Activated naive CD4-positive, alpha-beta T cell treated with anti-CD3 and anti-CD28 coated beads for 36 hours (primary cell): Measurements from ENCODE around the gene OR1A2. TPM values are rescaled to one million over a fixed set of nuclear protein-coding genes. Genes with fewer than 3 reads are reported as not detected.
"Not testable (repeated sequence)": the region's sequence is repeated elsewhere in the genome, so short reads cannot be mapped to it uniquely, and the experiment has no call there.

ENCODE experiments used
- CTCF ChIA-PET: fragments of 350-600 bp; sonication (Branson Sonifier 250); formaldehyde crosslinking; loops from one replicate; lab custom pipeline; 2021; ENCODE audit warnings: antibody characterized with exemption; lab: Charles Lee
- DNase-seq: peaks from one replicate; pipeline ENCODE4 v3.0.0-alpha.2; 2020
- H3K27ac Mint-ChIP-seq: one replicate; pipeline ENCODE4 v1.8.0; 2021; ENCODE audit warnings: mild to moderate bottlenecking, mixed read lengths
- H3K27me3 Mint-ChIP-seq: one replicate; pipeline ENCODE4 v1.8.0; 2021; ENCODE audit warnings: low read depth, mixed read lengths
- H3K36me3 Mint-ChIP-seq: one replicate; pipeline ENCODE4 v1.8.0; 2021; ENCODE audit warnings: low read depth, mixed read lengths
- H3K4me1 Mint-ChIP-seq: one replicate; pipeline ENCODE4 v1.8.0; 2021; ENCODE audit warnings: low read depth, mixed read lengths
- H3K4me3 Mint-ChIP-seq: one replicate; pipeline ENCODE4 v1.8.0; 2021; ENCODE audit warnings: mild to moderate bottlenecking, moderate library complexity, mixed read lengths
- H3K9me3 Mint-ChIP-seq: one replicate; pipeline ENCODE4 v1.8.0; 2021; ENCODE audit warnings: mixed read lengths
- intact Hi-C: fragments of 100-400 bp; cut with micrococcal nuclease; formaldehyde crosslinking; loops from one replicate; pipeline ENCODE4 v1.15.1; 2023
- total RNA-seq, 2 experiments: library from RNA; stranded (reverse); gene quantifications; one replicate each; pipeline ENCODE4 v1.2.3, GENCODE V29; 2021

Gene OR1A2, protein sequence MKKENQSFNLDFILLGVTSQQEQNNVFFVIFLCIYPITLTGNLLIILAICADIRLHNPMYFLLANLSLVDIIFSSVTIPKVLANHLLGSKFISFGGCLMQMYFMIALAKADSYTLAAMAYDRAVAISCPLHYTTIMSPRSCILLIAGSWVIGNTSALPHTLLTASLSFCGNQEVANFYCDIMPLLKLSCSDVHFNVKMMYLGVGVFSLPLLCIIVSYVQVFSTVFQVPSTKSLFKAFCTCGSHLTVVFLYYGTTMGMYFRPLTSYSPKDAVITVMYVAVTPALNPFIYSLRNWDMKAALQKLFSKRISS
- not detected for total RNA-seq

DNA sequence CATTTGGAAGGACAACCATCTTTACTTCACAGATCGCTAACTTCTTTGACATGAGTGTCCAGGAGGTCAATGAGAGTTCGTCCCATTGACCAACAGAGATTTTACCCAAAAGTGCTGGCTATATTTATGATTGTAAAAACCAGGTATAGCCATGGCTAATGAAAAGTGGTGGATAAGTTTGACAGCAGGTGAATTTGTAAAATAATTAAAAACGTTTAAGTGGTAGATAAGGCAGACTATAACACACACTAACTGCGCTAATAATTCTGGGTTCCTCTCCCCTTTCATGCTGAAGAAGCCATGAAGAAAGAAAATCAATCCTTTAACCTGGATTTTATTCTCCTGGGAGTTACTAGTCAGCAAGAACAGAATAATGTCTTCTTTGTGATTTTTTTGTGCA, at the start of gene OR1A2:
TSS of gene OR1A2 (plus strand) at position 301 of the 400 bp plus-strand sequence. CDS start at position 301, 0 bp downstream.
- CTCF ChIA-PET: no interaction called here
- Mint-ChIP-seq H3K27ac (no peak within 1 kb of the TSS), H3K4me3 (no peak within 1 kb of the TSS)

DNA sequence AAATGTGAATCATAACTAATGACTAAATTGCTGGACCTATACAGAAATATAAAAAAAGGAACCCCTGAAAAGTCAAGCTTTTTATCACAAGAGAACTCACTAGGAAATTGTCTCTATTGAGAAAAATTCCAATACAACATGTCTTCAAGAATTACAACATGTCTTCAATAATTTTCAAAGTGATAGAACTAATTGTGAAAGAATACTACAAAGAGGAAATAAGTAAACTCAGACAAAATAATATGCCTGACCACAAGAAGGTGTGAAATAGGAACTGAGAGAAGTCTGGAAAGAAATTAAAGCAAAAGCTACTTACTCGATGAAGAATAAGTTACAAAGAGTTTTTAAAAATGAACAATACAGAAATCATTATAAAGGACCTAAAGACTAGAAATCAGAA, 40.1 kb upstream of the OR1A2 start:
- intact Hi-C loops: no loop called here
- no peak for DNase-seq
- peaks cover 12% of the 10 kb centered on the region for H3K27me3 Mint-ChIP-seq

More for the DNA sequence above, at the start of gene OR1A2:
- no peaks in the 10 kb centered on the region for H3K4me1 Mint-ChIP-seq
- intact Hi-C loops: no loop called here
- no peak for DNase-seq
- peaks cover 2% of the 10 kb centered on the region for H3K36me3 Mint-ChIP-seq
- peaks cover 6% of the 10 kb centered on the region for H3K9me3 Mint-ChIP-seq
- peaks cover 7% of the 10 kb centered on the region for H3K27me3 Mint-ChIP-seq

DNA sequence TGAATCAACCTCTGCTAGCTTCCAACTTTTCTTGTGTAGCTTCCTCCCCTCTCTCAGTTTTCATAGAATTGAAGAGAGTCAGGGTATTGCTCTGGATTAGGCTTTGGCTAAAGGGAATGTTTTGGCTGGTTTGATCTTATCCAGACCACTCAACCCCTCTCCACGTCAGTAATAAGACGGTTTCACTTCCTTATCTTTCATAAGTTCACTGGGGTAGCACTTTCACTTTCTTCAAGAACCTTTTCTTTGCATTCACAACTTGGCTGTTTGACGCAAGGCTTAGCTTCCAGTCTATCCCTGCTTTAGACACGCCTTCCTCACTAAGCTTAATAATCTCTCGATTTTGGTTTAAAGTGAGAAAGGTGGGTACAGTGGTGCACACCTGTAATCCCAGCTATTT, 29.7 kb upstream of the OR1A2 start:
- H3K27ac Mint-ChIP-seq: no peak overlapping the region
- no peaks in the 10 kb centered on the region for H3K27me3 Mint-ChIP-seq
- intact Hi-C loops: no loop called here
- DNase-seq: no peak
- CTCF ChIA-PET: no interaction called here
- peaks cover 6% of the 10 kb centered on the region for H3K9me3 Mint-ChIP-seq
- no peaks in the 10 kb centered on the region for H3K36me3 Mint-ChIP-seq
- H3K4me1 Mint-ChIP-seq: peaks cover 5% of the 10 kb centered on the region
- no peak overlapping the region for H3K4me3 Mint-ChIP-seq

More for the DNA sequence above, 40.1 kb upstream of the OR1A2 start:
- Mint-ChIP-seq H3K9me3 (peaks cover 4% of the 10 kb centered on the region), H3K36me3 (no peaks in the 10 kb centered on the region), H3K27ac (no peak overlapping the region), H3K4me1 (no peaks in the 10 kb centered on the region), H3K4me3 (no peak overlapping the region)
- CTCF ChIA-PET: interaction anchor here (0.7 kb wide), 1 partner anchor 315 kb away, joined by 6 read pairs; no protein-coding TSS in a partner anchor

DNA sequence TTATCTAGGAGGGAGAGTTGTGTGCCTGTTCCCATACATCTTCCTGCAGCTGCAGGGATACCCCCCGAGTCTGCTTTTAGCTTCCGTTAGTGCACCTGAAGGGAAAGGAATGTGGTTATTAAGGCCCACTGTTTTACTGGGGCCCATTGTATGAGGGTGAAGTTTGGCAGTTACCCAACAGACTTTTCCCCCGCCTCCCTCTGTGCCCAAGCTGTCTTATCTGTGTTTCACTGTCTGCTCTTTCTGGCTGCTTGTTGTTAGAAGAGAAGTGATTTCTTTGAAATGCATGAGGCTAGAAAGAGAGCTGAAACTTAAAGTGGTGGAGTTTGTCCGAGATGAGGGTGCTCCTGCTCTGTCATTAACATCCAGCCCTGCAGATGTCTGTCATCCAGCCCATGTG, 7.4 kb upstream of the OR1A2 start:
- no peak for DNase-seq
- no peaks in the 10 kb centered on the region for H3K4me1 Mint-ChIP-seq
- CTCF ChIA-PET: no interaction called here
- no peaks in the 10 kb centered on the region for H3K36me3 Mint-ChIP-seq
- H3K27me3 Mint-ChIP-seq: peaks cover 3% of the 10 kb centered on the region
- no peak overlapping the region for H3K4me3 Mint-ChIP-seq
- H3K9me3 Mint-ChIP-seq: no peaks in the 10 kb centered on the region
- no peak overlapping the region for H3K27ac Mint-ChIP-seq
- intact Hi-C loops: no loop called here

DNA sequence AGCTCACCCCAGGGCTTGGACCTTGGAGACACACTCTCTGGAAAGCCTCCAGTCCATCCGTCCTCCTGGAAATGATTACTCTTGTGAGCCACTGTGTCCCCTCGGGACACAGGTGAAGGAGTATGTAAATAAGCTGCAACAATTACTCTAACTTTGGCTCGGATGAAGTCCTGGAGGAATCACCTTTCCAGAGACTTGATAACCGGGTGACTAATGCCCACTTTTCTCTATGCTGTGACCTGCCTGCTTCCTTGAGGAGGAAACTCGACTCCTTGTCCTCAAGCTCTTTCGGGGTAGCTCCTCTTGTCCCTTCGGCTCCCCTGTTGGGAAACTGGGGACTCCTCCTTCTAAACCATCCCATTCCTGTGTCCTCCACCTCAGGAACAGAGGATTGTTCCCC, 10.0 kb downstream of the OR1A2 start, which contains the start of gene OR1A1:
TSS of gene OR1A1 (plus strand) at position 301 of the 400 bp plus-strand sequence. CDS start 7,954 bp downstream, outside the sequence.
- no peak within 1 kb of the TSS for H3K4me3 Mint-ChIP-seq
- no peaks in the 10 kb centered on the region for H3K4me1 Mint-ChIP-seq
- no peak for DNase-seq
- H3K27ac Mint-ChIP-seq: no peak within 1 kb of the TSS
- CTCF ChIA-PET: no interaction called here
- no peaks in the 10 kb centered on the region for H3K27me3 Mint-ChIP-seq
- intact Hi-C loops: no loop called here
- no peaks in the 10 kb centered on the region for H3K36me3 Mint-ChIP-seq
- H3K9me3 Mint-ChIP-seq: peaks cover 5% of the 10 kb centered on the region

DNA sequence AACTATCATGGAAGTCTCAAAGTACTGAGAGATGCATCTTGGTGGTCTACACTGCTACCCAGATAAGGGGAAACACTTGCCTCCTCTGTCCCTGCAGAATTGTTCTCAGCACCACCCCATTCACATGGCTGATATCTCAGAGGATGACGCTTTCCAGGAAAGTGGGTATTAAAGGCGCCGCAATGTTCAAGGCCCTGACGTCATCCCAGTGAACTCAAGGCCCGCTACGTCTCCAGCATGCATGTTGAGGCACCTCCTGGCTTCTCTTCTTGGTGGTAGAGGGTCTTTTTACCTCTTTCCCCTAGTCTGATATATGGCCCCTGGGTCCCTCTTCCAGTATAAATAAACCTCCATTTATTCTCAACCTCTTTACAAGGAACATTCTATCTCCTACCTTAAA, 11.2 kb downstream of the OR1A2 start:
- CTCF ChIA-PET: no interaction called here
- Mint-ChIP-seq H3K9me3 (peaks cover 3% of the 10 kb centered on the region), H3K4me1 (no peaks in the 10 kb centered on the region), H3K27me3 (no peaks in the 10 kb centered on the region), H3K36me3 (no peaks in the 10 kb centered on the region), H3K27ac (no peak overlapping the region), H3K4me3 (no peak overlapping the region)
- intact Hi-C loops: no loop called here
- DNase-seq: no peak

DNA sequence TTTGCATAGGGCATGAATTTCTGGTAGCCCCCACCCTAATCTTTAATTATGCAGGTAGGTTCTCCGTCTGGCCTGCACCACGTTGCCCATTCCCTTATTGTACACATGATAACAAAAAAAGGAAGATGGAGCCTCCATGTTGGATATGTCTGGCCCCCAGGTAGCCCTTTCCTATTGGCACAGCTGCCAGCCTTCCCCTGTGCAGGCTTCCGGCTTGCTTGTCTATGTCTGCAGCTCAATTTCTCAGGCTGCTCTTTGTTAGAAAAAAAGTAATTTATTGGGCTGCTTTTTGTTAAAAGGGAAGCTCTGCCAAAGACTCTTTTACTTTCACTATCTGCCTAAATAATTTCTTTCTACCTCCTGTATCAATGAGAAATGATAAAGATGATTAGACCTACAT, 15.7 kb downstream of the OR1A2 start:
- Mint-ChIP-seq H3K9me3 (peaks cover 4% of the 10 kb centered on the region), H3K4me1 (no peaks in the 10 kb centered on the region), H3K36me3 (no peaks in the 10 kb centered on the region), H3K27me3 (no peaks in the 10 kb centered on the region), H3K27ac (no peak overlapping the region), H3K4me3 (no peak overlapping the region)
- intact Hi-C loops: no loop called here
- CTCF ChIA-PET: no interaction called here
- DNase-seq: no peak

DNA sequence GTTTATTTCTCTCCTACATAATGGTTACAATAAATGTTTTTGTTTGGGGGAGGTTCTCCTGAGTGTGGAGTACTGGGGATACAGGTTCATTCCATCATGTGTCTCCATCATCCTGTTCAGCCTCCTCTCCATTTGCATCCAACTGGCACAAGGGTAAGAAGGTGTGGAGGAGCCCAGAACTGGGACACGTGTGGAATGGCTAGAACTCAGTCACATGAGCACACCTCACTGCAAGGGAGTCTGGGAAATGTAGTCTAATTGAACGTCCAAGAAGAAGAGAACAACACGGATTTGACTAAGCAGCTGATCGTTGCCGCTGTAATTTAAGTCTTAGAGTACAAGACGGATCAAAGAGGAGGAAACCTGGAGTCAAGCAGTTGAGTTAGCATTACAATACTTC, 16.3 kb downstream of the OR1A2 start:
- Mint-ChIP-seq H3K4me1 (no peaks in the 10 kb centered on the region), H3K27me3 (no peaks in the 10 kb centered on the region), H3K4me3 (no peak overlapping the region), H3K27ac (no peak overlapping the region), H3K36me3 (no peaks in the 10 kb centered on the region), H3K9me3 (peaks cover 6% of the 10 kb centered on the region)
- no peak for DNase-seq
- CTCF ChIA-PET: no interaction called here
- intact Hi-C loops: no loop called here

DNA sequence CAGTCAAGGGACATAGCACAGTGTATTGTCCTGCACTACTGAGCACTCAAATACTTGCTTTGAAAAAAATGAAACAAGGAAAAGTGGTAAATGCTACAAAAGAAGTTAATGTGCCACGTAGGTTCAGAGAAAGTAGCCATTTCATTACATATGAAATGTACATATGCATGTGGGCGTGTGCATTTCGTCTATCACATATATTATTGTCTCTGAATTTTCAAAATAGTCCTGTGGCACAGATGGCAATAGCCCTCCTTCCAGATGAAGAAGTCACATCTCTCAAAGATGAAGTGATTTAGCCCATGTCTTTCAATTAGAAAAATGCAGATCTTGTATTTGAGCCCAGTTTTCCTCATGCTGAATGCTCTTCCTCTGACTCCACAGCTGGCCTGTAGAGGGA, 22.7 kb downstream of the OR1A2 start:
- CTCF ChIA-PET, H3K36me3 Mint-ChIP-seq, H3K9me3 Mint-ChIP-seq, H3K27ac Mint-ChIP-seq, H3K27me3 Mint-ChIP-seq, DNase-seq, H3K4me3 Mint-ChIP-seq, intact Hi-C loops: not testable (repeated sequence)
- H3K4me1 Mint-ChIP-seq: peaks cover 14% of the 10 kb centered on the region

DNA sequence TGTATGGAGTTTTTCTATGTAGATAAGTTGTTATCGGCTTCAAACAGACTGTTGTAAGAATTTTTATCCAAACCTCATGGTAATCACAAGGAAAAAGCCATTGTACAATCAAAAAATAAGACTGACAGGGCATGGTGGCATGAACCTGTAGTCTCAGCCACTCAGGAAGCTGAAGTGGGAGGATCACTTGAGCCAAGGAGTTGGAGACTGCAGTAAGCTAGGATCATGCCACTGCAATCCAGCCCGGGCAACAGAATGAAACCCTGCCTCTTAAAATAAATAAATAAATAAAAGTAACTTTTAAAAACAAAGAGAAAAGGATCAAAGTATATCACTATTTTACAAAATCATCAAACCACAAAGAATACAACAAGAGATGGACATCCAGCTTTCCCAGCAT, 24.5 kb downstream of the OR1A2 start:
- H3K27me3 Mint-ChIP-seq: no peaks in the 10 kb centered on the region
- no peaks in the 10 kb centered on the region for H3K36me3 Mint-ChIP-seq
- peaks cover 14% of the 10 kb centered on the region for H3K4me1 Mint-ChIP-seq
- no peak for DNase-seq
- intact Hi-C loops: no loop called here
- H3K4me3 Mint-ChIP-seq: peak overlapping the region; percentile 53
- peaks cover 6% of the 10 kb centered on the region for H3K9me3 Mint-ChIP-seq
- CTCF ChIA-PET: no interaction called here
- H3K27ac Mint-ChIP-seq: no peak overlapping the region

DNA sequence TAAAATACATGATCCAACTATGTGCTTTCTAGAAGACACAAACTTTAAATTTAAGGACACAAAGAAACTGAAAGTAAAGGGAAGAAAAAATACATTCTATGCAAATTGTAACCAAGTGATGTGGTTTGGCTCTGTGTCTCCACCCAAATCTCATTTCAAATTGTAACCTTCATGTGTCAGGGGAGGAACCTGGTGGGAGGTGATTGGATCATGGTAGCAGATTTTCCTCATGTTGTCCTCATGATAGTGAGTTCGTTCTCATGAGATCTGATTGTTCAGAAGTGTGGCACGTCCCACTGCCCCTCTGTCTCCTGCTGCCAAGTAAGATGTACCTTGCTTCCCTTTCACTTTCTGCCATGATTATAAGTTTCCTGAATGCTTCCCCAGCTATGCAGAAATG, 25.2 kb downstream of the OR1A2 start:
- Mint-ChIP-seq H3K27me3 (no peaks in the 10 kb centered on the region), H3K4me1 (peaks cover 14% of the 10 kb centered on the region), H3K36me3 (no peaks in the 10 kb centered on the region), H3K27ac (no peak overlapping the region), H3K4me3 (peak overlapping the region; percentile 53), H3K9me3 (peaks cover 4% of the 10 kb centered on the region)
- CTCF ChIA-PET: no interaction called here
- DNase-seq: no peak
- intact Hi-C loops: no loop called here

DNA sequence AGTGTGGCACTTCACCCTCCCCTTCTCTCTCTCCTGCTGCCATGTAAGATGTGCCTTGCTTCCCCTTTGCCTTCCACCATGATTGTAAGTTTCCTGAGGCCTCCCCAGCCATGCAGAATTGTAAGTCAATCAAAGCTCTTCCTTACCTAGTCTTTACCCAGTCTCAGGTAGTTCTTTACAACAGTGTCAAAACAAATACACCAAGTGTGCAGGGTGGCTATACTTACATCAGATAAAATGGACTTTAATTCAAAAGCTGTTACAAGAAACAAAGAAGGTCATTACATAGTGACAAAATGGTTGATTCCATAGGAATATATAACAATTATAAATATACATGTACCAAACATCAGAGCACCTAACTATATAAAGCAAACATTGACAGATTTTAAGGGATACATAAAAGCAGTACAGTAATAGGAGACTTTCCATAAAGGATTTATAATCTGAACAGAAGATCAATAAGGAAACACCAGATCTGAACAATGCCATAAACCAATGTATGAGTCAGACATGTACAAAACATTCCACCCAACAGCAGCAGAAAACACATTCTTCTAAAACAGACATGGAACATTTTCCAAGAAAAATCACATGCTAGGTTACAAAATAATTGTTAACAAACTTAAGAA, 27.5 kb downstream of the OR1A2 start:
- H3K36me3 Mint-ChIP-seq, H3K27me3 Mint-ChIP-seq, H3K4me3 Mint-ChIP-seq, DNase-seq, H3K9me3 Mint-ChIP-seq, H3K27ac Mint-ChIP-seq, CTCF ChIA-PET, intact Hi-C loops: not testable (repeated sequence)
- peaks cover 14% of the 10 kb centered on the region for H3K4me1 Mint-ChIP-seq

DNA sequence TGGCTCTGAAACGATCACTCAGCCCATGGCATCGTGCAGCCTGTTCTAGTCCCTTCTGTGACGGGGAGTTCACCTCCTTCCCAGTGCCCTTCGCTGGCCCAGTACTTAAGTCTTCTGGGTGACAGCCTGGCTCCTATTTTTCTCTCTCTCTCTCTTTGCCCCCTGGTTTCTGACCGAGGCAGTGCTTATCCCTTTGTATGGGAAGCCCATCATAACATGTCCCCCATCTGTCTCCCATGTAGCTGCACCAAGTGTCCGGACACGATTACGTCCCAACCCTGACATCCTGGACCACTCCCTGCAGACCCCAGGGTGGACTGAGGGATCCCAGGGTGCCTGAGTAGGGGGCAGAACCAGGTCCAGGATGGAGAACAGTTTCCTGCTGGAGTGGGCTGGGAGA, 35.0 kb downstream of the OR1A2 start:
- CTCF ChIA-PET, H3K27me3 Mint-ChIP-seq, H3K27ac Mint-ChIP-seq, H3K4me1 Mint-ChIP-seq, H3K4me3 Mint-ChIP-seq, H3K36me3 Mint-ChIP-seq, intact Hi-C loops, H3K9me3 Mint-ChIP-seq, DNase-seq: not testable (repeated sequence)
